NCI-H1105 treated with DMSO at 0.1 percent for 48 hours (cell line): ENCODE data around the gene CAP2.
A peak's percentile ranks its signal among the peaks of the same experiment; 100 is the strongest.

Source experiments
- DNase-seq: peaks from one replicate; lab custom pipeline; 2025; lab: John Stamatoyannopoulos, UW

The CAP2 gene, protein sequence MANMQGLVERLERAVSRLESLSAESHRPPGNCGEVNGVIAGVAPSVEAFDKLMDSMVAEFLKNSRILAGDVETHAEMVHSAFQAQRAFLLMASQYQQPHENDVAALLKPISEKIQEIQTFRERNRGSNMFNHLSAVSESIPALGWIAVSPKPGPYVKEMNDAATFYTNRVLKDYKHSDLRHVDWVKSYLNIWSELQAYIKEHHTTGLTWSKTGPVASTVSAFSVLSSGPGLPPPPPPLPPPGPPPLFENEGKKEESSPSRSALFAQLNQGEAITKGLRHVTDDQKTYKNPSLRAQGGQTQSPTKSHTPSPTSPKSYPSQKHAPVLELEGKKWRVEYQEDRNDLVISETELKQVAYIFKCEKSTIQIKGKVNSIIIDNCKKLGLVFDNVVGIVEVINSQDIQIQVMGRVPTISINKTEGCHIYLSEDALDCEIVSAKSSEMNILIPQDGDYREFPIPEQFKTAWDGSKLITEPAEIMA

GRCh38 chr6:17392978-17393891 lies at the start of gene CAP2:
CAP2 (plus strand) TSS chr6:17393595; CDS start chr6:17421556, 27,961 bp downstream.
- DNase-seq, result peak; percentile 71

DNA sequence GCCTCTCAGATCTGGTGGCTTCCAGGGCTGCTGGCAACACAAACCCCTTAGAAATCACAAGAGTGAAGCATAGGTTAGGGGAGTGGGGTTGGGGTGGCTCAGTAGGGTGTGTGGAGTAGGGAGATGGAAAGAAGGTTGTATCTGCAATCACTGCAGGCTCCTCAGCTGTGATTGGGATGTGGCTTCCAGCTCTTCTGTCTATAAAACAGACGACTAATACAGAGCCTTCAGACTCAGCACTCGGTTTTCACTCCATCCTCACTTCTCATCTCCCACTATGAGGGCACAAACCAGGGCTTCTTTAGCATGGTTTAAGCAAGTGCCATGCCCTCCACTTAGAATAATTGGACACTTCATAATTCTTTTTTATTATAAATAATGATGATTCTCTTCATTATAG lies 46.4 kb upstream of the CAP2 start:
- DNase-seq, result no peak

DNA sequence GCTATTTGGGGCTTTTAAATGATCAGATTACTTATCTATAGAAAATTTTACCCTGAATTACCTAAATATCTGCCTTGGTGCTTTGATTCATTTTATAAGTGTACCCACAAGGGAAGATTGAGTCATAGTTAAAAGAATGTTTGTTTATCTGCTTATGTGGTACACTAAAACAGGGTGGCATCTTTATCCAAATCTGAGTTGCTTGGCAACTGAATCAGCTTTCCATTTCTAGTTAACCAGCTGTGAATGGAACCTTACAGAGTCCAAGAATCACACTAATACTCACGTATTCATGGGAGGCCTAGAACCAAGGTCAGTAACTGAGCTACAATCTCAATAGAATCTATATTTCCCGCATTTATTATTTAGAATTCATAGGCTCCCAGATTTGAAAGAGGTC lies 44.0 kb upstream of the CAP2 start:
- DNase-seq, result no peak

GRCh38 chr6:17352302-17352701 lies 41.1 kb upstream of the CAP2 start:
- no peak for DNase-seq

- DNase-seq, result no peak
These were observed 39.8 kb upstream of the CAP2 start for GRCh38 chr6:17353440-17354175.

- DNase-seq, result no peak
These were observed 38.5 kb upstream of the CAP2 start for GRCh38 chr6:17354700-17355403.

DNA sequence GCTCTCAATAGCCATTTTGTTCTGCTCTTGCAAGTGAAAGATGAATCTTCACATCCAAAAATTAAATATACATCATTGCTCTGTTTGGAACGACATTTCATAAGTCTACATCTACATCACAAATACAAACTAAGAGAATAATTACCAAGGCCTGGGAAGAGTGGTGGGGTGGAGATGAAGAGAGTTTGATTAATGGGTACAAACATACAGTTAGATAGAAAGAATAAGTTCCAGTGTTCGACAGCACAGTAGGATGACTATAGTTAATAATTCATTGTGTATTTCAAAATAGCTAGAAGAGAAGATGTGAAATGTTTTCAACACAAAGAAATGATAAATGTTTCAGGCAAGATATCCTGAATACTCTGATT lies 38.0 kb upstream of the CAP2 start:
- no peak for DNase-seq

DNA sequence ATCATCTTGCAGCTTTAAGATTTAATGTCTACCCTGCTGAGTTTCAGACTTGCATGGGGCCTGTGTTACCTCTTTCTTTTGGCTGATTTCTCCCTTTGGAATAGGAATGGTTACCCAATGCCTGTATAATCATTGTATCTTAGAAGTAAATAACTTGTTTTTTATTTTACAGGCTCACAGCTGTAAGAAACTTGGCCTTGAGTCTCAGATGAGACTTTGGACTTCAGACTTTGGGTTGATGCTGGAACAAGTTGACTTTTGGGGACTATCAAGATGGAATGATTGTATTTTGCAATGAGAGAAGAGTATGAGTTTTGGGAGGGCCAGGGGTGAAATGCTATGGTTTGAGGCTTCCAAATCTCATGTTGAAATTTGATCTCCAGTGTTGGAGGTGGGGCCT lies 34.9 kb upstream of the CAP2 start:
- no peak for DNase-seq

GRCh38 chr6:17360564-17360963 lies 32.8 kb upstream of the CAP2 start:
- no peak for DNase-seq

DNA sequence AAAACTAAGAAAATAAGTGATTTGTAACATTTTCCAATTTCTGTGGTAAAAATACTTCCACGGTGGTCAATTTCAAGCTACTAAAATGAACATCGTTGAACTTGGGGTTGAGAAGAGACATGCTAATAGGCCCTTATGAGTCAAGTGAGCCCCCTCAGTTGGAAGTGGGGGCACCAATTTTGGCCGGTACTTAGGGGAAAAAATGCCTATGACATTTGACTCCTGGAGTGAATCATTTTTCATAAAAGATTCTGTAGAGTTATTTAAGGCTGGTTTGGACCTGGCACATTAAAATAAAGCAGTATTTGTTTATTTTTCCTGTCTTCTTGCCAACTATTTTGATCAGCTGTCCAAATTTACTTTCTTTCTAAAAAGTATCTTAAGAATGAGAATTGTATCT lies 32.4 kb upstream of the CAP2 start:
- DNase-seq, result no peak

DNA sequence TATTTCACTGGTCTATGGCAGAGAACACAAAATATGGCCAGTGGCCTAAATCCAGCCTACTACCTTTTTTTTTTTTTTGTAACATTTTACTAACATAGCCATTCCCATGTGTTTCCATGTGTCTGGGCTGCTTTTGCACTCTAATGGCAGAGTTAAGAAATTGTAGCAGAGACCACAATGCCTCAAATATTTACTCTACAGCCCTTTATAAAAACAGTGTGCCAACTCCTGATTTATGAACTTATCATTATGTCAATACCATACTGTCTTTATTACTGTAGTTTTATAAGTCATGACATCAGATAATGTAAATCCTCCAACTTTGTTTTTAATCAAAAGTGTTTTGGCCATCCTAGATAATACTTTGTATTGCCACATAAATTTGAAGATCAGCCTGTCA lies 27.4 kb upstream of the CAP2 start:
- no peak for DNase-seq

DNA sequence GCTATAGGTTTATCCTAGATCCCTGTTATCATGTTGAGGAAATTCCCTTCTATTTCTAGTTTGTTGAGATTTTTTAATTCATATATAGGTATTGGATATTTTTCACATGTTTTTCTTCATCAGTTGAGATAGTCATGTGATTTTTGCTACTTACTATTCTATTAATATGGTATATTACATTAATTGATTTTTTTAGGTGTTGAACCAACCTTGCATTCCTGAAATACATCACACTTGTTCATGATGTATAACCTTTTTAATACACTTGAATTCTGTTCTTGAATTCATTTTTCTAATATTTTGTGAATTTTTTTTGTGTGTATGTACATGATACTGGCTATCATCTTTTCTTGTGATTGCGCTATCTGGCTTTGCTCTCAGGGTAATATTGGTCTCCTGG lies 25.5 kb upstream of the CAP2 start:
- no peak for DNase-seq

DNA sequence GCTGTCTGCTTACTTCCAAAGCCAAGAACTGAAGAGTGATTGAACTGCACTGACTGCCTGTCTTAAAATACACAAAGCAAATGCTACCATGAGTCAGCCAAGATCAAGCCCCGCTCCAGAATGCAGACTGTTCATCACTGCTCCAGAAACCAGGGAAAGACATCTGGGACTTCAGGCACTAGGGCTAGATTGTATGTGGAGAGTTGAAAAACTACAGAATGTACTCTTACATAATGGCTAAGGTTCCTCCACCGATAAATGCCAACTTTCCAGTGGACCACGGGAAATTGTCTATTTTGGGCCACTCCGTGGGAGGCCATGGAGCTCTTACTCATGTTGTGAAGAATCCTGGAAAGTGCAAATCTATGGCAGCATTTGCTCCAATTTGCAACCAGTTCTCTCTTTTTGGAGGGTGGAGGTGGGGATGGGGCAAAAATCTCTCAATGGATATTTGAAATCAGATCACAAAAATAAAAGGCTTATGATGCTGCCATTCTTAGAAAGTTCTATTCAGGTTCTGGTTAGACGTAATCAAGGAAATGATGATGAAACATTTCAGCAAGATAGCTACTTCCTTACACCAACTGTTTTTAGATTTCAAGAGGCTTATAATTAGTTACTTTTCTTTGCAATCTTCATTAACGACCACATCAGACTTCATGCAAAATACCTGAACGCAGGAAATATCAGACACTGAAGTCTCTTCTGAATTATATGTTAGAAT lies 11.8 kb upstream of the CAP2 start:
- no peak for DNase-seq

DNA sequence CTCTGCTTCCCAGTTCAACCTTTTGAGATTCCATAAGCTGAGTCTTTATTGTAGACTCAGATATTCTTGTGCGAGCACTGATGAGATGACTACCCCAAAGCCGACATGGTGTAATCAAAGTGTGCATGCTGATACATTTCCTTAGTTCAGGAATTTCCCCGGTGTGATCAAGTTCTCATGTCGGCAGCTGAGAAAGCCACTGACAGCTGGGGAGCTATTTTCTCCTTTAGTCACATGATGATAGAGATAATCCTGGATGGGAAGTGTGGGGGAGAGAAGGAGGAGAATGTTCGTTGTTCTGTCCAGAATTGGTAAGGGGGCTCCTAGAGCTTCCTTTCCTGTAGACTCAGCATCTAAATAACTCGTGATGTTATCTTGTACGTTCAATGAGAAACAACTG lies 7.7 kb upstream of the CAP2 start:
- DNase-seq, result no peak

DNA sequence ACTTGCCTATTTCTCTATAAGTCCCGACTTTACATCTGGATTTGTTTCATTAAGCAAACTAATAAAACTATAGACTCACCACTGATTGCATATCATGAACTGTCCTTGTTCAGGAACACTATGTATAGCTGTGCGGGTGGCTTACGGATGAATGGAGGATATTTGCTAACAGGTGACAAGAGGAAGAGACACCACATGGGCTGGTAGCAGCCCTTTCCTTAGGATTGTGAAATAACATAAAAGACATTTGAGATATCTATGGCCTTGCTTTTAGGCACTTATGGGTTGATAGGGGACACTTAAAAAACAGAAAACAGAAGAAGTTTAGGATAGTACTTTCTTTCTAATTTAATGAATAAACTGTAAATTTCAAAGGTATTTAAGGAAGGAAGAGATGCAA lies 5.0 kb upstream of the CAP2 start:
- DNase-seq, result no peak

GRCh38 chr6:17389274-17389847 lies 4.0 kb upstream of the CAP2 start:
- no peak for DNase-seq

DNA sequence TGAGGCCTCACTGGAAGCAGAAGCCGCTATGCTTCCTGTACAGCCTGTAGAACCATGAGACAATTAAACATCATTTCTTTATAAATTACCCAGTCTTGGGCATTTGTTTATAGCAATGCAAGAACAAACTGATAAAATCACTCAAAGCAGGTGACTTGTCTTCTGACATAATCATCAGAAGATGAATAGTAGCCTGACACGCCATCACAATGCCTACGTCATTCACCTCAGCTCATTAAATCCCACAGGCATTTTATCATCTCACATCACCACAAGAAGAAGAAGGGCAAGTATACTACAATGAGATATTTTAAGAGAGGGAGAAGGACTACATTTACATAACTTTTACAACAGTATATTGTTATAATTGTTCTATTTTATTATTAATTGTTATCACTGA lies 3.1 kb upstream of the CAP2 start:
- no peak for DNase-seq

DNA sequence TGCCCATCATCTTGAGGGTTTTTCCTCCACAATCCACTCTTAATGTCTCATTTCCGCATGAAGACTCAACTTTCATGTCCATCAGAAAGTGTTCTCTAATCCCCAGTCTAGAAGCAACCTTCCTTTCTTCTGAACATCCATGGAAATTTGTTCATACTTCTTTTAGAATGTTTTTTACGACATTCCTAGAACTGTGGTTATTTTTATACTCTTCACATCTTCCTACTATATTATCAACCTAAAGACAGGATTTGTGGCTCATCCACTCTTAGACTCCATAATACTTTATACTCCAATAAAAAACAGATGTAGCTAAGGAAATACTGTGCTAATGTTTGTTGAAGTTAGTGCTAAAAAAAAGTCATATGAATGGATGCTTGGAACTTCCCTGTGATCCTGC lies 1.4 kb upstream of the CAP2 start:
- DNase-seq, result no peak

- DNase-seq, result peak; percentile 17
These were observed 667 bp downstream of the CAP2 start for GRCh38 chr6:17393892-17394631.

DNA sequence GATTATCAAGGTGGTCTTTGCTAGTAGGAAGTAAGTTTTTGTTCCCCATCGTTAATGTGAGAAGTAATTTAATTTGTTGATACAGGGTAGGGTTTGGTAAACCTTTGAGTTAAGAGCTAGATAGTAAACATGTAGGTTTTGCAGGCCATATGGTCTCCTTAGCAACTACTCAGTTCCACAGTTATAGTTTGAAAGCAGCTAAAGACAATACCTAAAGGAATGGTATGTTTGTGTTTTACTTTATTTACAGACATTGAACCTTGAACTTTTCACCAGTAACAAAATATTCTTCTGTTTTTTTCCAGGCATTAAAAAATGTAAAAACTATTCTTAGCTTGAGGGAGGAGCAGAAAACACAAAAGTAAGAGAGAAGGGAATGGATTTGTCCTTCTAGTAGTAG lies 1.7 kb downstream of the CAP2 start:
- DNase-seq, result no peak
